Fibroblast of skin of right biceps (primary cell): ENCODE results near the gene CLEC4E.
"Not testable (repeated sequence)": the region's sequence is repeated elsewhere in the genome, so short reads cannot be mapped to it uniquely, and the experiment has no call there.

ENCODE experiments used
- DNase-seq: peaks from one replicate; pipeline ENCODE4 v3.0.0-alpha.2; 2013

Gene CLEC4E

GRCh38 chr12:8540831-8541230, at the start of gene CLEC4E:
Gene CLEC4E, minus strand, starts transcription at chr12:8540905. Its CDS starts 108 bp downstream, at chr12:8540797.
- DNase-seq, result not testable (repeated sequence)

GRCh38 chr12:8589679-8590078, 49.0 kb upstream of the CLEC4E start:
- DNase-seq, result no peak

- DNase-seq, result not testable (repeated sequence)
These were observed 43.8 kb upstream of the CLEC4E start for GRCh38 chr12:8584478-8584877.

GRCh38 chr12:8584004-8584403, 43.3 kb upstream of the CLEC4E start:
- DNase-seq, result no peak

GRCh38 chr12:8581098-8581784, 40.5 kb upstream of the CLEC4E start:
- DNase-seq, result no peak

- no peak for DNase-seq
These were observed 37.2 kb upstream of the CLEC4E start for GRCh38 chr12:8577879-8578278.

GRCh38 chr12:8572507-8572906, 31.8 kb upstream of the CLEC4E start:
- DNase-seq, result no peak

GRCh38 chr12:8566525-8566924, 25.8 kb upstream of the CLEC4E start:
- no peak for DNase-seq

GRCh38 chr12:8566052-8566451, 25.3 kb upstream of the CLEC4E start:
- not testable (repeated sequence) for DNase-seq

- DNase-seq, result no peak
These were observed 24.0 kb upstream of the CLEC4E start for GRCh38 chr12:8564656-8565055.

- DNase-seq, result no peak
These were observed 22.7 kb upstream of the CLEC4E start for GRCh38 chr12:8563356-8563755.

- no peak for DNase-seq
These were observed 21.6 kb upstream of the CLEC4E start for GRCh38 chr12:8562310-8562709.

GRCh38 chr12:8561011-8561410, 20.3 kb upstream of the CLEC4E start:
- DNase-seq, result no peak

- DNase-seq, result peak; percentile 51
These were observed 19.0 kb upstream of the CLEC4E start for GRCh38 chr12:8559676-8560075.

- DNase-seq, result no peak
These were observed 15.9 kb upstream of the CLEC4E start for GRCh38 chr12:8556531-8557097.

- DNase-seq, result peak; percentile 29
These were observed 13.9 kb upstream of the CLEC4E start for GRCh38 chr12:8554451-8555195.

- DNase-seq, result no peak
These were observed 12.5 kb upstream of the CLEC4E start for GRCh38 chr12:8553088-8553627.

GRCh38 chr12:8549381-8549780, 8.7 kb upstream of the CLEC4E start:
- peak; percentile 39 for DNase-seq

GRCh38 chr12:8548192-8548591, 7.5 kb upstream of the CLEC4E start:
- no peak for DNase-seq

GRCh38 chr12:8547645-8548044, 6.9 kb upstream of the CLEC4E start:
- DNase-seq, result no peak

- no peak for DNase-seq
These were observed 5.9 kb upstream of the CLEC4E start for GRCh38 chr12:8546591-8546990.

- peak; percentile 53 for DNase-seq
These were observed 3.6 kb upstream of the CLEC4E start for GRCh38 chr12:8544295-8544694.

GRCh38 chr12:8541562-8541961, 857 bp upstream of the CLEC4E start:
- DNase-seq, result no peak

GRCh38 chr12:8537820-8538219, 2.9 kb downstream of the CLEC4E start:
- DNase-seq, result peak; percentile 3
